ENCODE data around the gene NAV3.

GRCh38 chr12:77888611-77889010, 57.9 kb downstream of the NAV3 start:
- TF ChIP-seq ZNF274 (IDR thresholded peaks at IDR 0.05; ENCODE audit: low read depth, low read length) (no peak), SUZ12 (IDR thresholded peaks at IDR 0.05; ENCODE audit: extremely low read depth, insufficient read depth, insufficient read length) (no peak), YY1 (IDR thresholded peaks at IDR 0.05; ENCODE audit: insufficient read depth, insufficient read length) (no peak)

Data from NT2/D1 (cell line).